Osteocyte (in vitro differentiated cells): ENCODE measurements around the gene ERRFI1. TPM values are rescaled to one million over a fixed set of nuclear protein-coding genes. Genes with fewer than 3 reads are reported as not detected.

ENCODE experiments used
- DNase-seq: peaks from one replicate; pipeline ENCODE4 v3.0.0; 2021; ENCODE audit warnings: mixed read lengths; ENCODE audit not compliant: unreplicated experiment; ENCODE audit errors: extremely low spot score
- H3K27ac Mint-ChIP-seq: one replicate; pipeline ENCODE4 v1.8.0; 2021; ENCODE audit warnings: mild to moderate bottlenecking, mixed read lengths; ENCODE audit not compliant: unreplicated experiment
- H3K27me3 Mint-ChIP-seq: one replicate; pipeline ENCODE4 v1.8.0; 2021; ENCODE audit warnings: mixed read lengths; ENCODE audit not compliant: unreplicated experiment
- H3K36me3 Mint-ChIP-seq: one replicate; pipeline ENCODE4 v1.8.0; 2021; ENCODE audit warnings: mixed read lengths; ENCODE audit not compliant: unreplicated experiment
- H3K4me1 Mint-ChIP-seq: one replicate; pipeline ENCODE4 v1.8.0; 2021; ENCODE audit warnings: mixed read lengths; ENCODE audit not compliant: unreplicated experiment
- H3K4me3 Mint-ChIP-seq: one replicate; pipeline ENCODE4 v1.8.0; 2021; ENCODE audit warnings: mild to moderate bottlenecking, moderate library complexity, mixed read lengths; ENCODE audit not compliant: unreplicated experiment
- H3K9me3 Mint-ChIP-seq: one replicate; pipeline ENCODE4 v1.8.0; 2021; ENCODE audit warnings: mixed read lengths; ENCODE audit not compliant: unreplicated experiment
- total RNA-seq: library from RNA; stranded (reverse); gene quantifications from 2 replicates; pipeline ENCODE4 v1.2.1, GENCODE V29; 2021
- TF ChIP-seq, protein P1 (sequence below): fragments of 200-600 bp; sonication (generic); IDR thresholded peaks from 2 replicates; pipeline ENCODE4 v1.5.0; 2021; ENCODE audit warnings: antibody characterized with exemption, mild to moderate bottlenecking, moderate library complexity

The ERRFI1 gene
- total RNA-seq, 1 donor from 2014 or later: 96.6 TPM

DNA sequence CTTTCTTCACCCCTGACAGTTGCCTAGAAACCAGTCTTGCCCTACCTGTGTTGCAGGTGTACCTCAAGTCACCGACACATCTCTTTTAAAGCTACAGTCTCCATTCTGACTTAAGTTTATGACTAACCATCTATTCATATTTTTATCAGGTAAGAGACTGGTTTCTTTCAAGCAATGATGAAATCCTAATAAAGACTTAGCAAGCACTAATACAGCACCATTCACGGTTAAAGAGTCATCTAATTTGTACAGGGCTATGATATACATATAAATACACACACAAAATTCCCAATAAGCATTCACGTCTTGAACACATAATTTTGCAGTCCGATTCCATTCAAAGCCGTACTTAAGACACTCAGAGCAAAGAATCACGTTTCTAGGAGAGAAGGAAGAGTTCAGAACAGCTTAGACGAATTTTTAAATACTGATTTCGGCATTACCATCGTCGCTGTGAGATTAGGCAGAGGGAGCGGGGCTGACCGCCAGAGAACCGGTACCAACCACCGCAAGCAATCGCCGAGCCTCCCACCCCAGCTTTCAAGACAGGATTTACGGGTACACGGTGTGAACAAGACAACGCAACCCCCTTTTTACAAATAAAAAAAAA, 943 bp downstream of the ERRFI1 start:
- DNase-seq: no peak
- Mint-ChIP-seq H3K27ac (peak overlapping the region; percentile 85), H3K27me3 (no peaks in the 10 kb centered on the region), H3K36me3 (peaks cover 7% of the 10 kb centered on the region), H3K4me3 (peak overlapping the region; percentile 87), H3K4me1 (peaks cover 74% of the 10 kb centered on the region), H3K9me3 (no peaks in the 10 kb centered on the region)
- TF ChIP-seq, protein P1, sequence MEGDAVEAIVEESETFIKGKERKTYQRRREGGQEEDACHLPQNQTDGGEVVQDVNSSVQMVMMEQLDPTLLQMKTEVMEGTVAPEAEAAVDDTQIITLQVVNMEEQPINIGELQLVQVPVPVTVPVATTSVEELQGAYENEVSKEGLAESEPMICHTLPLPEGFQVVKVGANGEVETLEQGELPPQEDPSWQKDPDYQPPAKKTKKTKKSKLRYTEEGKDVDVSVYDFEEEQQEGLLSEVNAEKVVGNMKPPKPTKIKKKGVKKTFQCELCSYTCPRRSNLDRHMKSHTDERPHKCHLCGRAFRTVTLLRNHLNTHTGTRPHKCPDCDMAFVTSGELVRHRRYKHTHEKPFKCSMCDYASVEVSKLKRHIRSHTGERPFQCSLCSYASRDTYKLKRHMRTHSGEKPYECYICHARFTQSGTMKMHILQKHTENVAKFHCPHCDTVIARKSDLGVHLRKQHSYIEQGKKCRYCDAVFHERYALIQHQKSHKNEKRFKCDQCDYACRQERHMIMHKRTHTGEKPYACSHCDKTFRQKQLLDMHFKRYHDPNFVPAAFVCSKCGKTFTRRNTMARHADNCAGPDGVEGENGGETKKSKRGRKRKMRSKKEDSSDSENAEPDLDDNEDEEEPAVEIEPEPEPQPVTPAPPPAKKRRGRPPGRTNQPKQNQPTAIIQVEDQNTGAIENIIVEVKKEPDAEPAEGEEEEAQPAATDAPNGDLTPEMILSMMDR: no peak

DNA sequence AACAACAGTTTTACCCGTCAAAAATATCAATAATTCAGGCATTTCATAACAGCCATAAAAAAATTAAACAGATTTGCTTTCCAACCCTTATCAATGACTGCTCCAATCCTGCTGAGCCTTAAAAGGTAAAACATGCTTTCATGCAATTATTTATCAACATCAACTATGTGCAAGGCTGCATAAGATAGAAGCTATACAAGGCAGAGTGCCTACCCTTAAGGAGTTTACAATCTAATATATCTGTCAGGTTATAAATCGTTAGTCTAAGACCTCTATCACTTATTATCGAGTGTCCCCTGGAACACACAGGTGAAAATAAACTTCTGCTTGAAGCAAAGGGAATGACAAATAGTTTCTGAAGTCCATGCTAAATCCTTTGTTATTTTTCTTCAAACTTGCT, 1.8 kb downstream of the ERRFI1 start:
- peaks cover 82% of the 10 kb centered on the region for H3K4me1 Mint-ChIP-seq
- no peaks in the 10 kb centered on the region for H3K27me3 Mint-ChIP-seq
- H3K9me3 Mint-ChIP-seq: no peaks in the 10 kb centered on the region
- peak overlapping the region; percentile 87 for H3K4me3 Mint-ChIP-seq
- no peak overlapping the region for H3K27ac Mint-ChIP-seq
- no peak for DNase-seq
- peaks cover 10% of the 10 kb centered on the region for H3K36me3 Mint-ChIP-seq
- TF ChIP-seq, protein P1: no peak

DNA sequence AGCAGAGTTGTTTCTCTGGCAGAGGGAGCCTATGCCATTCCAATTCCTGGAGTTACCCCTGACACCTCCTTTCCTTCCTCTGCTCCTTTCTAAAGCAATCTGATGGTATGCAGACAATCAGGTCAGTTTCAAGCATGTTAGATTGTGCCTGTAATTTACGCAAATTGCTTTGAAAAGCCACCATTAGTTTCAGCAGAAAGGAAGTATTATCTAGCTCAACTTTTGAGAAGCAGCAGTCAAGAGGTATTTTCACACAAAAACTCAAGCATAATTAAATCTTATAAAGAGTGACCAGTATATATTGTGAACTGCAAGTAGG, 2.2 kb downstream of the ERRFI1 start:
- Mint-ChIP-seq H3K27me3 (no peaks in the 10 kb centered on the region), H3K27ac (no peak overlapping the region), H3K4me3 (peak overlapping the region; percentile 87), H3K4me1 (peaks cover 83% of the 10 kb centered on the region), H3K36me3 (peaks cover 11% of the 10 kb centered on the region), H3K9me3 (no peaks in the 10 kb centered on the region)
- no peak for DNase-seq
- TF ChIP-seq, protein P1: no peak

DNA sequence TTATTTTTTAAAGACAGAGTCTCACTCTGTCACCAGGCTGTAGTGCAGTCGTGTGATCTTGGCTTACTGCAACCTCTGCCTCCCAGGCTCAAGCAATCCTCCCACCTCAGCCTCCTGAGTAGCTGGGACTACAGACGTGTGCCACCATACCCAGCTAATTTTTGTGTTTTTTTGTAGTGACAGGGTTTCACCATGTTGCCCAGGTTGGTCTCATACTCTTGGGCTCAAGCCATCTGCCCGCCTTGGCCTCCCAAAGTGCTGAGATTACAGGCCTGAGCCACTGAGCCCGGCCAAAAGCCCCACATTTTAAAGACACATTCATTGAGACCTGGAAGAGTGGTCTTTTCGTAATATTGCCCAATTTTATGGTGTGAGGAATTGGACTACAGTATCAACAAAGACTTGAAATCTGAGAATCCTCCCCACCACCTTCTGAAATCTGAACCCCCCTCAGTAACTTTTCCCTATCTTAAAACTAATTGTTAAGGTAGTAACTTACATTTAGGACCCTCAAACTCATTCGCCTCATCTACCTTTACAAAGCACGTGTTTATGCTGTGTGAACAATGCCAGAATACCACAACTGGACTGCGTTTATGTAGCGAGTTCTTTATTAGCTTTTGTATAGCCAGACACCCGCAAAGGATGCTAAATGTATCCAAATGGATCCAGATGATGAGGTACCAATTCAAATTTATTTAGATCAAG, 2.7 kb downstream of the ERRFI1 start:
- peaks cover 13% of the 10 kb centered on the region for H3K36me3 Mint-ChIP-seq
- no peaks in the 10 kb centered on the region for H3K9me3 Mint-ChIP-seq
- H3K27ac Mint-ChIP-seq: peak overlapping the region; percentile 46

More for the DNA sequence above, 2.7 kb downstream of the ERRFI1 start:
- Mint-ChIP-seq H3K4me1 (peaks cover 84% of the 10 kb centered on the region), H3K27me3 (no peaks in the 10 kb centered on the region), H3K4me3 (peak overlapping the region; percentile 87)
- DNase-seq: no peak
- TF ChIP-seq, protein P1: no peak
